GM12873 (cell line): Measurements from ENCODE around the gene SPAG9.

Source experiments
- TF ChIP-seq, protein P1 (sequence below): IDR thresholded peaks from 2 replicates; pipeline ENCODE4 v1.5.1; 2012; ENCODE audit warnings: low read depth, mild to moderate bottlenecking, moderate library complexity, low read length, control low read depth; ENCODE audit not compliant: insufficient read depth; ENCODE audit errors: missing control alignments

The SPAG9 gene

DNA sequence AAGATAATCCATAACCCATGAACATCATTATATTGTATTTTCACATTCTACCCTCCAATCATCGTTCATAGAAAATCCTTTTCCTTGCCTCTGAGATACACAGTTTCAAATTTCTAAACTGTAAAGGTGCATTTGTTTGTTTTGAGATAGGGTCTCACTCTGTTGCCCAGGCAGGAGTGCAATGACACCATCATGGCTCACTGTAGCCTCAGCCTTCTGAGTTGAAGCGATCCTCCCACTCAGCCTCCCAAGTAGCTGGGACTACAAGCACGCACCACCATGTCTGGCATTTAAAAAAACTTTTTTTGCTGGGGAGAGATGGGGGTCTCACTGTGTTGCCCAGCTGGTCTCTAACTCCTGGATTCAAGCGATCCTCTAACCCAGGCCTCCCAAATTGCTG, 196.4 kb downstream of the SPAG9 start:
- TF ChIP-seq, protein P1, sequence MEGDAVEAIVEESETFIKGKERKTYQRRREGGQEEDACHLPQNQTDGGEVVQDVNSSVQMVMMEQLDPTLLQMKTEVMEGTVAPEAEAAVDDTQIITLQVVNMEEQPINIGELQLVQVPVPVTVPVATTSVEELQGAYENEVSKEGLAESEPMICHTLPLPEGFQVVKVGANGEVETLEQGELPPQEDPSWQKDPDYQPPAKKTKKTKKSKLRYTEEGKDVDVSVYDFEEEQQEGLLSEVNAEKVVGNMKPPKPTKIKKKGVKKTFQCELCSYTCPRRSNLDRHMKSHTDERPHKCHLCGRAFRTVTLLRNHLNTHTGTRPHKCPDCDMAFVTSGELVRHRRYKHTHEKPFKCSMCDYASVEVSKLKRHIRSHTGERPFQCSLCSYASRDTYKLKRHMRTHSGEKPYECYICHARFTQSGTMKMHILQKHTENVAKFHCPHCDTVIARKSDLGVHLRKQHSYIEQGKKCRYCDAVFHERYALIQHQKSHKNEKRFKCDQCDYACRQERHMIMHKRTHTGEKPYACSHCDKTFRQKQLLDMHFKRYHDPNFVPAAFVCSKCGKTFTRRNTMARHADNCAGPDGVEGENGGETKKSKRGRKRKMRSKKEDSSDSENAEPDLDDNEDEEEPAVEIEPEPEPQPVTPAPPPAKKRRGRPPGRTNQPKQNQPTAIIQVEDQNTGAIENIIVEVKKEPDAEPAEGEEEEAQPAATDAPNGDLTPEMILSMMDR: no peak

DNA sequence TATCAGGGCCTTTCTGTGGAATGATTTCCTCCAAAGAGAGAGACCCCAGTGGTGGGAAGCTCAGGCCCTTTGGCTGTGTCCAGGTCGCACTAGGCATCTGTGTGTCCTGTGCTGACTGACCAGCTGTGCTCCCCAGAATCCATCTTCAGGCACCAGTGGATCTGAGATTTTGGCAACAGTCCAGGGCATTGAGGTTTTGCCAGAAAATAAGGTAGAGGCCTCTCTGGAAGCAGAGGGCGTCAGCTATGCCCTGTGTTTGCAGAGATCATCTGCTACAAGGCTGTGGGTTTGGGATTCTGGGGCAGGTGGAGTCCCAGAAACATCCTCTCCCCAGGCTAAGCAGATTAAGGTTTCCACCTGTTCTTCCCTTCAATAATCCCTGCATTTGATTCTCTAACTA, 197.1 kb downstream of the SPAG9 start:
- TF ChIP-seq, protein P1: no peak

DNA sequence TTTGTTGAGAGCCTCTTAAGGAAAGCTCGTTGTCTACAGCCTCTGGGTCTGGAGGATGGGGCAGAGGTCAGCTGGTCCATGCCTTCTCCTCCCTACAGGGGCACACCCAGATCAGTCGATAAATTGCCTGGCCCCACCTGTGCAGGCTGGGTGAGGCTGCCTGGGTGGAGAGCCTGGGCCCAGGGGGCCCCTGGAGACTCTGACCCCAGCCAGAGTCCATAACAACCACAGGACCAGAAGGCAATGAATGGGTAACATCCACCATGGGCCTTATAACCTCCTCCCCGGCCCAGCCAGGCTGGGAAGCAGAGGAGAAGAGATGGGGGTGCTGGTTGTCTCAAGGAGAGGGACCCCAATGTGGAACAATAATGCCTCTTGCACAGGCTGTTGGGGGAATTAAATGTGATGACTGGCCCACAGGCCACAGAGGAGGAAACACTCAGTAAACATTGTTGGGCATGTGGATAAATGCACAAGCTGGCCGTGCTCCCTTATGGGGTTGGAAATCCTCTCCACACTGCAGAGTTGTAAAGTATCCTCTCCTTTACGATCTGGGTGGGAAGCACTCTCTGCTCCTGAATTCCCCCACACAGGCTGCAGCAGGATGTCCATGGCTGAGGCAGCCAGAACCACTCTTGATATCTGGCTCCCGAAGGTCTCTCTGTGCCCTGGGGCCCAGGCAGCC, 197.8 kb downstream of the SPAG9 start:
- TF ChIP-seq, protein P1: no peak

DNA sequence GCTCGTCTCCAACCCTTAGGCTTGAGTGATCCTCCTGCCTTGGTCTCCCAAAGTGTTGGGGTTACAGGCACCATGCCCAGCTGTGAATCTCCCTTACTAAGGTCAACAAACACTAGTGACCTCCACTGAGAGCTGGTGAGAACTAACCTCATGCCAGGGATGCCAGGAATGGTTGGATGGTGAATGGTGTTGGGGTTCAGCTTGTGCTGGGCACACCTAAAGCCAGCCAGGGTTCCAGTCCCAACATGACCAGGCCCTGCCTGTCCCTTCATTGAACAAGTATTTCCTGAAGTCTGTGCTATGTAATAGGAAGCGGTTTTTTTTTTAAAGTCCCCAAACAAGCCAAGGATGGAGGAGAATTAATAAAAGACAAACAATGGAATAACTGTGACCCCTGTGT, 198.6 kb downstream of the SPAG9 start:
- TF ChIP-seq, protein P1: no peak

DNA sequence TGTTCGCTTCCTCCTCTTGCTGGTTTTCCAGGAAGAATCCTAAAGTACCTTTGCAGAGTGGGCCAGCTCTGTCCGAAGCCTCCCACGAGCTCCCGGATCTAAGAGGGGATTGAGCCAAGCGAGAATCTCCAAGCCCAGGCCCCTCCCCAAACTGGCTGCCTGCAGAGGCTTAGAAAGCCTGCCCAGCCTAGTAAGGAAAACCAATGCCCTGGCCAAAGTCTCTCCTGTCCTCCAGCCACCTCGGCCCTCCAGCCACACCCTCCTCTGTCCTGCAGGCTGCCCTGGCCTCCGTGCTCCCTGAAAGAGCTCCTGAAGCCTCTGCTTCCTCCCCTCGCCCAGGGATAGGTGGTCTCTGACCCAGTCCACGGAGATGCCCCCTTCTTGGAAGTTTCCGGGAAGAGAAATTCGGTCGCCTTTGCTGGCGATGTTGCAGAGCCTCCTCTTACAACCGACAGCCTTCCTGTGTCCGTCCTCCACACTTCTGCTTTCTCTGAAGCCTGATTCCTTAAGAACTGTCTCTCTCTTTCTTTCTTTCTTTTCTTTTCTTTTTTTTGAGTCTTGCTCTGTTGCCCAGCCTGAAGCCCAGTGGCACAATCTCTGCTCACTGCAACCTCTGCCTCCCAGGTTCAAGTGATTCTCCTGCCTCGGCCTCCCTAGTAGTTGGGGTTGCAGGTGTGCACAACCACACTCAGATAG, 199.6 kb downstream of the SPAG9 start:
- TF ChIP-seq, protein P1: no peak

DNA sequence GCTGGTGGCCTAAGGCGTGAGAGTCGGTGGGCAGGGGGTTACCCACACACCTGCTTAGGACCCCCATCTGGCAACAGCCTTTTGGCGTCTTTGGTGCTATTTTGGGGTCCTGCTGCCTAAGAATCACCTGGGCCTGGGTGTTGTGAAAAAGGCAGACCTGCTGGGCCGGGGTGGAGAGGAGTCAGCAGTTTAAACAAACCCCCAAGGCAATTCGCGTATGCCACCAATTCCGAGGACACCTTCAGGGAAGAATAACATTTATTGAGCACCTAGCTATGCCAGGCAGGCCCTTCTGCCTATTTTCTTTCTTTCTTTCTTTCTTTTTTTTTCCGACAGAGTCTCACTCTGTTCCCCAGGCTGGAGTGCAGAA, 200.6 kb downstream of the SPAG9 start:
- TF ChIP-seq, protein P1: no peak

DNA sequence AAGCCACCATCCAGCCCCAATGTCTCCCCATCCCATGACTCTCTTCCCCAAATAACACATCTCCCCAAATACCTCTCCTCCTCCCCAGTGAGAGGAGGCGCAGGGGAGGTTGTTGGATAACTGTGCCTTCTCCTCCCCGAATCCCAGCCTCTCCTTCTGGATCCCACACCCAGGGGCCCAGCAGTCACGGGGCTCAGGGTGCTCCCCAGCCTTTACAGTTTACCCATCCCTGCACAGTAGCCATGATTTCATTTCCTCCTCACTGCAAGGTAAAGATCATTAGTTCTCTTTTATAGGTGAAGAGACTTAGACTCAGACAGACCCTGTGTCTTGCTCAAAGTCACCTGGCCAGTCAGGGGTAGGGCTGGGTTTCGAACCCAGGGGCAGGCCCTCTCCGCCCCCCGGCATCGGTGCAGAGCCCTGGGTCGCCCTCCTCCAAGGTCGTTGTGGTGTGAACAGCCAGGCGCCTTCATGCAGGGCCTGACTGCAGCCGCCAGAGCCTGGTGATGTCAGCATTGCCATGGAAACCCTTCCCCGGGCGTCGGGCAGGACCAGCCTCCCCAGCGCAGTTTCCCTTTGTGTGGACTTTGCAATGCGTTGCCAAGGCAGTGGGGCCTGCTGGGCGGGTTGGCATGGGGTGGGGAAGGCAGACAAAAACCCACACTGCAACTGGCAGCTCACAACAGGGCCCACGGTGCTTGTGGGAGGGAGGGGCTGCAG, 201.2 kb downstream of the SPAG9 start:
- TF ChIP-seq, protein P1: no peak
